AG04450 (cell line): Measurements from ENCODE around the gene DNAJB13. TPM values are rescaled to one million over a fixed set of nuclear protein-coding genes. Genes with fewer than 3 reads are reported as not detected.

Source experiments
- CTCF ChIA-PET: fragments of 300-600, 350-600 bp; formaldehyde crosslinking; extraction: SDS; loops from one replicate; lab custom pipeline; 2022; ENCODE audit warnings: antibody characterized with exemption, inconsistent platforms; lab: Charles Lee
- POLR2A ChIA-PET: fragments of 350-600 bp; formaldehyde crosslinking; extraction: SDS; loops from one replicate; lab custom pipeline; 2021; ENCODE audit warnings: antibody characterized with exemption, inconsistent platforms; lab: Yijun Ruan, JAX
- DNase-seq: peaks from one replicate; pipeline ENCODE4 v3.0.0-alpha.2; 2011; ENCODE audit warnings: low read depth, low spot score
- H3K27ac ChIP-seq: one replicate; pipeline ENCODE4 v1.5.1; 2012; ENCODE audit warnings: low read depth, low read length, control low read depth
- H3K27me3 ChIP-seq: one replicate; pipeline ENCODE4 v1.6.0; 2012; ENCODE audit warnings: low read length; ENCODE audit not compliant: control insufficient read depth, insufficient read depth
- H3K4me3 ChIP-seq: 2 replicates; pipeline ENCODE4 v1.5.1; 2011; ENCODE audit warnings: mild to moderate bottlenecking, low read depth, low read length, control low read depth
- H3K9me3 ChIP-seq: 2 replicates; pipeline ENCODE4 v1.5.1; 2012; ENCODE audit warnings: low read length; ENCODE audit not compliant: control insufficient read depth, insufficient read depth
- polyA plus RNA-seq: library from polyadenylated mRNA; depleted of rRNA; stranded (reverse); fragments of >200 nt; gene quantifications from 2 replicates; pipeline ENCODE4 v1.2.3, GENCODE V29; 2011
- TF ChIP-seq, protein P1 (sequence below): IDR thresholded peaks from 2 replicates; pipeline ENCODE4 v1.5.1; 2011; ENCODE audit warnings: low read depth, low read length, control low read depth, inconsistent platforms

The DNAJB13 gene
- polyA plus RNA-seq, 1 experiment, result 0.11 TPM

DNA sequence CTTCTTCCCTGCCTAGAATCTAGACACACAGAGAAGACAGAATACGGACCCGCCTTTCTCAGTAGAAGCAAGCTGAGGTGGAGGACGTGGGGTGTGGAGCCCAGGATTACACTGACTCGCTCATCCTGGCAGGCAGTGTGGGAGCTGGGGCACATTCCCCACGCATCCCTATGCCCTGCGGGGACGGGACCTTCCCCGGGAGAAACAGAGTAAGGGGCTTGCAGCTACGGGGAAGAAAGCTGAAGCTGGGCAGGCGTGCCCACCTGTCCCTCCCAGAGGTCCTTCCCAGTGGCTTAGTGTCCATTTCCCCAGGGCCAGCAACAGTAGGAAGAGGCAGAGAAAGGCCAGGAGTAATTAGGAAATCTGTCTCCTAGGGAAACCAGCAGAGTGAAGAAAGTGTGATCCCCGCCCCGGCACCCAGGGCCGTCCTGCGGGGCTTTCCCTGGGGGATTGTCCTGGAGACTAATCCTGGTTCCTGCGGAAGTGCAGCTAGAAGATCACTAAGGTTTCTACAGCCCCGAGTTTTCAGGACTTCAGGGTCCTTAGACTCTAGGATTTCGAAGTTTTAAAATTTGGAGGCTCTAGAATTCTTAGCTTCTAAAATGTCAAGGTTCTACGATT is 7.8 kb downstream of the DNAJB13 start:
- no peaks in the 10 kb centered on the region for H3K27me3 ChIP-seq
- ChIA-PET POLR2A (no interaction called here), CTCF (no interaction called here)
- H3K4me3 ChIP-seq, result no peak overlapping the region
- TF ChIP-seq, protein P1, sequence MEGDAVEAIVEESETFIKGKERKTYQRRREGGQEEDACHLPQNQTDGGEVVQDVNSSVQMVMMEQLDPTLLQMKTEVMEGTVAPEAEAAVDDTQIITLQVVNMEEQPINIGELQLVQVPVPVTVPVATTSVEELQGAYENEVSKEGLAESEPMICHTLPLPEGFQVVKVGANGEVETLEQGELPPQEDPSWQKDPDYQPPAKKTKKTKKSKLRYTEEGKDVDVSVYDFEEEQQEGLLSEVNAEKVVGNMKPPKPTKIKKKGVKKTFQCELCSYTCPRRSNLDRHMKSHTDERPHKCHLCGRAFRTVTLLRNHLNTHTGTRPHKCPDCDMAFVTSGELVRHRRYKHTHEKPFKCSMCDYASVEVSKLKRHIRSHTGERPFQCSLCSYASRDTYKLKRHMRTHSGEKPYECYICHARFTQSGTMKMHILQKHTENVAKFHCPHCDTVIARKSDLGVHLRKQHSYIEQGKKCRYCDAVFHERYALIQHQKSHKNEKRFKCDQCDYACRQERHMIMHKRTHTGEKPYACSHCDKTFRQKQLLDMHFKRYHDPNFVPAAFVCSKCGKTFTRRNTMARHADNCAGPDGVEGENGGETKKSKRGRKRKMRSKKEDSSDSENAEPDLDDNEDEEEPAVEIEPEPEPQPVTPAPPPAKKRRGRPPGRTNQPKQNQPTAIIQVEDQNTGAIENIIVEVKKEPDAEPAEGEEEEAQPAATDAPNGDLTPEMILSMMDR, result no peak
- H3K27ac ChIP-seq, result no peak overlapping the region
- no peaks in the 10 kb centered on the region; the same call in 1 of the 2 replicates for H3K9me3 ChIP-seq
- no peak for DNase-seq

DNA sequence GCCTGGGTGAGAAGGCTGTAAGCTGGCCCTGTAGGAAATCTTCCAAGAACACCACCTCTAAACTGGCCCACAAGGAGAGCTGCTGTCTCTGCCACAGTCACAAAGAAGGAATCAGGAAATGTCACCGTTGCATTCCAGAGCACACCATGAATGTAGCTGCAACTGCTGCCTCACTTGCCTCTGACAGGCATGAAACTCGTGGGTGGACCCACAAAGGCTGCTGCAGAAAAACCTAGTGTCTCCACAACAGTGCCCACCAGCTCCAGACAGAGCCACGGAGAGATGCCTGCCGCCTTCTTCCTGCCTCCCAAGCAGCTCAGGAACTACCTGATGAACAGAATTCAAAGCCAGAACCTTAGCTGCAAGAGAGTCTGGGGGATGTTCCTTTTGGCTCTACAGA is 10.5 kb downstream of the DNAJB13 start:
- DNase-seq, result no peak
- no peak overlapping the region for H3K4me3 ChIP-seq
- peaks cover 8% of the 10 kb centered on the region for H3K27me3 ChIP-seq
- H3K9me3 ChIP-seq, result no peaks in the 10 kb centered on the region; the same call in 1 of the 2 replicates
- TF ChIP-seq, protein P1, result no peak
- POLR2A ChIA-PET, result interaction anchor here (1.3 kb wide), 1 partner anchor 210 kb away, joined by 3 read pairs; the partner anchor contains the start of genes C2CD3 and PPME1
- H3K27ac ChIP-seq, result no peak overlapping the region
- CTCF ChIA-PET, result no interaction called here

DNA sequence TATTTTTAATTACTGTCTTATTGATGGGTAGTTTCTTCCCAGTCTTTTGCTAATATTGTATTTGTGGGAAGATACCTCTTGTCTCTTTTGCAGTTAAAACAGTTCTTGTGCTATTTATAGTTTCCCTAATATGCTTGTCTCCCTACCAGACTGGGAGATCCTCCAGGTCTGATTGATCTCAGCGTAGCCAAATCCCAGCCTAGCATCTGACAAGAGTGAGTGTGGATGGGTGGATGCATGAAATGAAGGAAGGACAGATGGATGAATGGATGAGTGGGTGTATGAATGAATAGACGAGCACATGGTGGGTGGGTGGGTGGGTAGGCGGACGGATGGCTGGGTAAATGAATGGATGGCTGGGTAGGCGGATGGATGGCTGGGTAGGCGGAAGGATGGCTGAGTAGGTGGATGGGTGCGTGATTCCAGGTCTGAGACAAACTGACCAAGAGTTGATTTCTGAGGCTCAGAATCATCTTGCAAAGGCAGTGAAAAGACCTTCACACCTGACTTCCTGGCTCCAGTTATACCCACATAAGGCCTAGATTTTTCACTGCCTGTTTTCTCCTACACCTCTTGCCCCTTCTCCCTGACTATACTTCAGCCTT is 11.4 kb downstream of the DNAJB13 start:
- Histone ChIP-seq H3K27ac (no peak overlapping the region), H3K27me3 (peaks cover 8% of the 10 kb centered on the region), H3K9me3 (no peaks in the 10 kb centered on the region; the same call in 1 of the 2 replicates), H3K4me3 (no peak overlapping the region)
- TF ChIP-seq, protein P1, result no peak
- no peak for DNase-seq
- ChIA-PET CTCF (no interaction called here), POLR2A (no interaction called here)

DNA sequence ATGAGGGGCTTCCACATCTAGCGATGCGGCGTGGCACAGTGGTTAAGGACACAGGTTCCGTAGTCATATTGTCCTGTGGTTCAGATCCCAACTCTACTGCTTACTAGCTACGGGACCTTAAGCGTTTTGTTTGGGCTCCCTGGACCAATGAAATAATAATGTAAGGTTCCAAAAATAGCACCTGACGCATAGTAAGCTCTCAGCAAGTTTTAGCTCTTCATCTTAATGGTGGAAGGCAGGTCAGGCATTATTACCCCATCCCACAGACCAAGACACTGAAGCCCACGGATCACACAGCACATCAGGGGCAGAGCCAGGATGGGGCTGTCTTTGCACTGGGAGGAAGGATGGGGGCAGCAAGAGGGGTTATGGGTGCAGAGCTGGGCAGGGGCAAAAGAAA is 13.0 kb downstream of the DNAJB13 start:
- POLR2A ChIA-PET, result no interaction called here
- Histone ChIP-seq H3K27ac (no peak overlapping the region), H3K4me3 (no peak overlapping the region), H3K9me3 (no peaks in the 10 kb centered on the region), H3K27me3 (peaks cover 8% of the 10 kb centered on the region)
- DNase-seq, result no peak
- TF ChIP-seq, protein P1, result no peak
- CTCF ChIA-PET, result interaction anchor here (0.6 to 2.2 kb wide), 22 partner anchors 9 to 489 kb away, joined by 3 to 12 read pairs (median 4); partner anchors contain the start of genes PPME1 and UCP2
